Neutrophil (primary cell): ENCODE results near the gene LRP8.
"Not testable (repeated sequence)": the region's sequence is repeated elsewhere in the genome, so short reads cannot be mapped to it uniquely, and the experiment has no call there.

Experiments used
- H3K27ac ChIP-seq: fragments of 200-600 bp; sonication (generic); 2 replicates; pipeline ENCODE4 v1.5.1; 2016; ENCODE audit warnings: mild to moderate bottlenecking, moderate library complexity
- H3K27me3 ChIP-seq: fragments of 200-600 bp; sonication (generic); 2 replicates; pipeline ENCODE4 v1.6.0; 2016; ENCODE audit warnings: mild to moderate bottlenecking
- H3K36me3 ChIP-seq: fragments of 200-600 bp; sonication (generic); 2 replicates; pipeline ENCODE4 v1.5.1; 2017
- H3K4me1 ChIP-seq, 2 experiments: fragments of 200-600 bp in 1 of 2; sonication (generic) in 1 of 2; 1 replicate in 1 of 2; 2 replicates in 1 of 2; pipeline versions ENCODE4 v1.5.1 to v1.6.1; 2013 to 2016; ENCODE audit warnings: low read depth in 1 of 2, low read length in 1 of 2, mild to moderate bottlenecking in 1 of 2, moderate library complexity in 1 of 2; ENCODE audit not compliant: control insufficient read depth in 1 of 2, insufficient read depth in 1 of 2
- H3K4me3 ChIP-seq, 2 experiments: fragments of 200-600 bp in 1 of 2; sonication (generic) in 1 of 2; 1 replicate in 1 of 2; 2 replicates in 1 of 2; pipeline ENCODE4 v1.5.1; 2013 to 2016; ENCODE audit warnings: low read depth in 1 of 2, low read length in 1 of 2, mild to moderate bottlenecking in 1 of 2, moderate library complexity in 1 of 2
- H3K9me3 ChIP-seq: fragments of 200-600 bp; sonication (generic); 2 replicates; pipeline ENCODE4 v1.5.1; 2016
- CTCF ChIP-seq: fragments of 200-600 bp; sonication (generic); IDR thresholded peaks from 2 replicates; pipeline ENCODE4 v1.5.1; 2016; ENCODE audit warnings: antibody characterized with exemption

The LRP8 gene

GRCh38 chr1:53285969-53286760 is 41.7 kb downstream of the LRP8 start:
- Histone ChIP-seq H3K27me3 (no peaks in the 10 kb centered on the region), H3K4me3 (no peak overlapping the region), H3K36me3 (no peaks in the 10 kb centered on the region), H3K4me1 (peaks cover 0 to 8% of the 10 kb centered on the region in 2 experiments), H3K9me3 (no peaks in the 10 kb centered on the region), H3K27ac (no peak overlapping the region)
- no peak for TF ChIP-seq CTCF

- Histone ChIP-seq H3K36me3 (no peaks in the 10 kb centered on the region), H3K4me1 (peaks cover 0 to 8% of the 10 kb centered on the region in 2 experiments)
Measured at GRCh38 chr1:53285546-53285945, 42.3 kb downstream of the LRP8 start.

GRCh38 chr1:53284224-53285020 is 43.4 kb downstream of the LRP8 start:
- H3K4me3 ChIP-seq: no peak overlapping the region
- no peak for TF ChIP-seq CTCF
- H3K36me3 ChIP-seq: no peaks in the 10 kb centered on the region
- H3K9me3 ChIP-seq: no peaks in the 10 kb centered on the region
- no peak overlapping the region for H3K27ac ChIP-seq
- H3K27me3 ChIP-seq: no peaks in the 10 kb centered on the region
- peaks cover 0 to 8% of the 10 kb centered on the region in 2 experiments for H3K4me1 ChIP-seq

More at GRCh38 chr1:53285546-53285945, 42.3 kb downstream of the LRP8 start:
- no peak overlapping the region for H3K27ac ChIP-seq
- TF ChIP-seq CTCF: no peak
- no peaks in the 10 kb centered on the region for H3K27me3 ChIP-seq
- H3K4me3 ChIP-seq: no peak overlapping the region
- no peaks in the 10 kb centered on the region for H3K9me3 ChIP-seq

GRCh38 chr1:53283156-53283555 is 44.7 kb downstream of the LRP8 start:
- not testable (repeated sequence) for H3K4me3 ChIP-seq, H3K27me3 ChIP-seq, H3K4me1 ChIP-seq, H3K9me3 ChIP-seq, H3K27ac ChIP-seq, H3K36me3 ChIP-seq

GRCh38 chr1:53281133-53281532 is 46.7 kb downstream of the LRP8 start:
- no peak for TF ChIP-seq CTCF
- H3K36me3 ChIP-seq: no peaks in the 10 kb centered on the region
- no peak overlapping the region for H3K4me3 ChIP-seq
- H3K9me3 ChIP-seq: no peaks in the 10 kb centered on the region
- no peak overlapping the region for H3K27ac ChIP-seq
- peaks cover 0 to 3% of the 10 kb centered on the region in 2 experiments for H3K4me1 ChIP-seq
- no peaks in the 10 kb centered on the region for H3K27me3 ChIP-seq

GRCh38 chr1:53280496-53280895 is 47.4 kb downstream of the LRP8 start:
- Histone ChIP-seq H3K9me3 (no peaks in the 10 kb centered on the region), H3K4me1 (no peaks in the 10 kb centered on the region), H3K4me3 (no peak overlapping the region), H3K27me3 (no peaks in the 10 kb centered on the region), H3K27ac (no peak overlapping the region), H3K36me3 (no peaks in the 10 kb centered on the region)
- no peak for TF ChIP-seq CTCF
